NCI-H748 (cell line): Measurements from ENCODE around the gene ADH4.
"Not testable (repeated sequence)": the region's sequence is repeated elsewhere in the genome, so short reads cannot be mapped to it uniquely, and the experiment has no call there.

ENCODE experiments used
- DNase-seq: peaks from one replicate; lab custom pipeline; 2025; ENCODE audit not compliant: unreplicated experiment; lab: John Stamatoyannopoulos, UW

ADH4 gene

GRCh38 chr4:99144070-99144469 is at the start of gene ADH4:
ADH4 (minus strand) TSS chr4:99144297; CDS start chr4:99144222, 75 bp downstream.
- DNase-seq = no peak

GRCh38 chr4:99190336-99190735 is 46.2 kb upstream of the ADH4 start:
- DNase-seq = no peak

- not testable (repeated sequence) for DNase-seq
Observed at GRCh38 chr4:99189900-99190299, 45.8 kb upstream of the ADH4 start.

- no peak for DNase-seq
Observed at GRCh38 chr4:99186029-99186428, 41.9 kb upstream of the ADH4 start.

- DNase-seq = no peak
Observed at GRCh38 chr4:99185581-99185980, 41.5 kb upstream of the ADH4 start.

- no peak for DNase-seq
Observed at GRCh38 chr4:99180382-99181070, 36.4 kb upstream of the ADH4 start.

GRCh38 chr4:99179626-99180025 is 35.5 kb upstream of the ADH4 start:
- DNase-seq = no peak

- no peak for DNase-seq
Observed at GRCh38 chr4:99179178-99179577, 35.1 kb upstream of the ADH4 start.

GRCh38 chr4:99166544-99166943 is 22.4 kb upstream of the ADH4 start:
- DNase-seq = no peak

GRCh38 chr4:99165978-99166377 is 21.9 kb upstream of the ADH4 start:
- DNase-seq = no peak

GRCh38 chr4:99161373-99162099 is 17.4 kb upstream of the ADH4 start:
- no peak for DNase-seq

GRCh38 chr4:99159699-99160098 is 15.6 kb upstream of the ADH4 start:
- DNase-seq = no peak

GRCh38 chr4:99157478-99157935 is 13.4 kb upstream of the ADH4 start:
- no peak for DNase-seq

- no peak for DNase-seq
Observed at GRCh38 chr4:99156992-99157391, 12.9 kb upstream of the ADH4 start.

GRCh38 chr4:99154658-99155342 is 10.7 kb upstream of the ADH4 start:
- DNase-seq = no peak

- DNase-seq = no peak
Observed at GRCh38 chr4:99151995-99152394, 7.9 kb upstream of the ADH4 start.

GRCh38 chr4:99151452-99151851 is 7.4 kb upstream of the ADH4 start:
- no peak for DNase-seq

GRCh38 chr4:99149426-99150019 is 5.4 kb upstream of the ADH4 start:
- no peak for DNase-seq

GRCh38 chr4:99148550-99148949 is 4.5 kb upstream of the ADH4 start:
- no peak for DNase-seq

GRCh38 chr4:99144587-99144986 is 490 bp upstream of the ADH4 start:
- DNase-seq = no peak

GRCh38 chr4:99136329-99136728 is 7.8 kb downstream of the ADH4 start:
- no peak for DNase-seq
